Stimulated activated CD8-positive, alpha-beta memory T cell treated with anti-CD3 and anti-CD28 coated beads, Interleukin-15, amount 100 ng/mL, for 24 hours (primary cell): ENCODE measurements around the gene NR1D1.
A peak's percentile ranks its signal among the peaks of the same experiment; 100 is the strongest.

Experiments used
- DNase-seq: peaks from one replicate; pipeline ENCODE4 v3.0.0-alpha.2; 2020; ENCODE audit warnings: low read depth

The NR1D1 gene

GRCh38 chr17:40075201-40075941 lies 25.0 kb downstream of the NR1D1 start:
- peak; percentile 50 for DNase-seq

- DNase-seq, result no peak
Measured at GRCh38 chr17:40074871-40075200, 25.6 kb downstream of the NR1D1 start.

GRCh38 chr17:40074175-40074512 lies 26.2 kb downstream of the NR1D1 start:
- DNase-seq, result no peak

- DNase-seq, result no peak
Measured at GRCh38 chr17:40073454-40074174, 26.8 kb downstream of the NR1D1 start.

- no peak for DNase-seq
Measured at GRCh38 chr17:40072735-40073346, 27.5 kb downstream of the NR1D1 start.

- no peak for DNase-seq
Measured at GRCh38 chr17:40072040-40072734, 28.2 kb downstream of the NR1D1 start.

- DNase-seq, result no peak
Measured at GRCh38 chr17:40071313-40072039, 28.9 kb downstream of the NR1D1 start.

GRCh38 chr17:40070709-40071312 lies 29.6 kb downstream of the NR1D1 start:
- DNase-seq, result no peak

GRCh38 chr17:40069751-40070708 lies 30.4 kb downstream of the NR1D1 start:
- no peak for DNase-seq

- DNase-seq, result peak; percentile 50
Measured at GRCh38 chr17:40068917-40069750, 31.3 kb downstream of the NR1D1 start.

- DNase-seq, result no peak
Measured at GRCh38 chr17:40068584-40068916, 31.8 kb downstream of the NR1D1 start.

GRCh38 chr17:40068129-40068581 lies 32.2 kb downstream of the NR1D1 start:
- no peak for DNase-seq

- DNase-seq, result no peak
Measured at GRCh38 chr17:40067710-40068109, 32.7 kb downstream of the NR1D1 start.

- DNase-seq, result no peak
Measured at GRCh38 chr17:40065769-40066510, 34.4 kb downstream of the NR1D1 start.

- no peak for DNase-seq
Measured at GRCh38 chr17:40064971-40065768, 35.2 kb downstream of the NR1D1 start.

- no peak for DNase-seq
Measured at GRCh38 chr17:40063901-40064531, 36.4 kb downstream of the NR1D1 start.

- DNase-seq, result no peak
Measured at GRCh38 chr17:40063187-40063771, 37.1 kb downstream of the NR1D1 start.
